GM21447 (cell line): ENCODE data around the gene CFAP99.
A peak's percentile ranks its signal among the peaks of the same experiment; 100 is the strongest.

Experiments
- ATAC-seq: cut with Tn5 transposase; IDR thresholded peaks from one replicate; pipeline ENCODE4 v1.9.1; 2021; ENCODE audit not compliant: unreplicated experiment

CFAP99 gene

DNA sequence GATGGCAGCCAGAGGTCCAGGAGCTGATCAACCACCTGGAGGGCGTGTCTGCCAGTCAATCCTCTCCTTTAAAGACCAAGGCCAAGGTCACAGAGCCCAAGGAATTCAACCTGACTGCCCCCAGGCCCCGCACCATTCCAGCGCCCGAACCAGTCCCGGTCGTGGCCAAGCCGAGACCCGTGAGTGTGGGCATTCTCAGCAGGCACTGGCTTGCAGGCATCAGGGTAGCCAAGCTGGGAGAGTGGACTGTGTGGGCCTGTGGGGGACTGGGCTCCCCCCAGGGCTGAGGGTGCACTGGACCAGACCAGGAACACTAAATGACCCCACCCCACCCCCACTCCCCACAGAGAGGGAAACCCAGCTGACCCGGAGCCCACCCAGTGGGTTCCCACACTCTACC lies 26.4 kb downstream of the CFAP99 start:
- no peak for ATAC-seq

DNA sequence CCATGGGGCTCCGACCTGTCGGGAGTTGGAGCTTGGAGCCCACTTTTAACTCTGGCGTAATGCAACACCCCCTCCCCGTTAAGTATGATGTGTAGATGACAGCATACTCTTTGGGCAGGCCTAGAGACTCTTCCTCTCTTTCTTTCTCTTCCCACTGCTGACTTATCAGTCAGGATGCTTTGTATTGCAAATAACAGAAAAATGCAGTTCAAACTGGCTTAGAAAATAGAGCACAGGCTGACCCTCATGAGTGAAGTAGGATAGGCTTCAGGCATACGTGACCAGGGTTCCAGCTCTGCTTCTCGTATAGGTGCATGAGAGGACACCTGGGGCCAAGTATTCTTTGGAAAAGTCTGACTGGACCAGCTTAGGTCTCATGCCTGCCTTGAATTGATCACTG lies 26.8 kb downstream of the CFAP99 start:
- ATAC-seq: no peak

GRCh38 chr4:2446656-2447564 lies 28.2 kb downstream of the CFAP99 start:
- no peak for ATAC-seq

DNA sequence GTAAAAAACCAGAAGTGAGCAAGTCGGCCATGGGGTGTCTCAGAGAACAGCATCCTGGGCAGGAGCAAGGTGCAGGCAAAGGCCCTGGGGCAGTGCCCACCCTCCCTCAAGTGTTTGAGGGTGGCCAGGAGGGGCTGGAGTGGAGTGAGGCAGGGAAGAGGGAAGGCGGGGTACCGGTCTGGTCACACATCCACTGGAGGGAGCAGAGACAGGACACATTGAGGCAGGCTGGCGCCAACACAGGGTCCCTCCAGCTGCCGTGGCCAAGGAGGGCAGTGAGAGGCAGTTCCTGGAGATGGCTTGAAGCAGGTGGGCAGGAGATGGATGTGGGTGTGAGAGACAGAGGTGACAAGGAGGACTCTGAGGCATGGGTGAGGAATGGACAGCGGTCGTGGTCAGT lies 29.8 kb downstream of the CFAP99 start:
- ATAC-seq: no peak

DNA sequence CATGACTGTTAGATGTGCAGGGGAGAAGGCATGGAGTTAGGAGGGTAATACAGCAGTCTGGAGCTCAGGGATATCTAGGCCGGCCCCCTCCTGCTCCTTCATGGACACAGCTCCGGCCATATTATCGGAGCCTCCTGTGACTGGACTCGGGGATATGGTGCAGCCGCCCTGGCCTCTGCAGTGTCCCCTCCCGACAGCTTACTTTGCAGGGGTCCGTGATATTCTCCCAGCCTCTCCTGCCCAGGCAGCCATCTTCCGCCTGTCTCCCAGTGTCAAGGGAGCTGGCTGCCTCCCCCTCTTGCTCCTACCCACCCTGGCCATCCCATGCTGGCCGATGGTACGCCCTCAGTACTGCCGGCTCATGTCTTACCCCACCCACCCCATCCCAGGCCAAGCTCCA lies 30.3 kb downstream of the CFAP99 start:
- ATAC-seq: no peak

DNA sequence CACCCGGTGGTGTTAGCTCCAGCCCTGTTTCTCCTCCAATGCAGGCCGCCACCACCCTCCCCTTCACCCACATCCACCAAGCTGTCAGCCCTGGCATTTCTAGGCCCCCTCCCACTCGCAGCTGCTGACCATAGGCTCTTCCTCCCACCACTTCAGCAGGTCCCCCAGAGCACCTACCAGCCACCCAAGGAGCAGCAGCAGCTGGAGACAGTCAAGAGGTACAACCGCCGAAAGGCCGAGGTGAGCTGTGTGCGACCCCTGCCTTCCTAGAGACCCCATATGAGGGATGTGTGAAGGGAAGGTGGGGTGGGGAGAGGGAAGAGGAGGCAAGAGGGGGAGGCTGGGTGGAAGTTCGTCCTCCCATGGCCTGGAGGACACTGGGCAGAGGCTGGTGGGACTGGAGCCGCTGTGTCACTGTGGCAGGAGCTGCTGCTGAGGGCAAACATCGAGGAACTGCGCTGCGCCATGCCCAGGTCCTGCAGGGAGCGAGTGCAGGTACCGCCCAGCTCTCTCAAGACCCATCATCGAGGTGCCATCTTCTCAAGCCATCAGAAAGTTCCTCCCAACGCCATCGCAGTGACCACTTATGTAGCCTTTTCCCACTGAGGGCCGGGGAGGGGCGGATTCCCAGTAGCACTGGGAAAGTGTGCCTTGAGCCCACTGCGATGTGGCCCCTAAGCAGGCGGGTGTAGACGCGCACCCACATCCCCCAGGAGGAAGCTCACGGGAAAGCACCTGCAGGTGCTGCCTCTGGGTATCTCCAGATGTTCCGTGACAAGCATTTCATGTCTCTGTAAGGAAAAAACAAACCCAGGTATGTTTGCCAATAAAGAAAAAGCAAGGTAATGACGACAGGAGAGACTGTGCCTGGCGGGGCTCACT lies 31.0 kb downstream of the CFAP99 start:
- no peak for ATAC-seq

DNA sequence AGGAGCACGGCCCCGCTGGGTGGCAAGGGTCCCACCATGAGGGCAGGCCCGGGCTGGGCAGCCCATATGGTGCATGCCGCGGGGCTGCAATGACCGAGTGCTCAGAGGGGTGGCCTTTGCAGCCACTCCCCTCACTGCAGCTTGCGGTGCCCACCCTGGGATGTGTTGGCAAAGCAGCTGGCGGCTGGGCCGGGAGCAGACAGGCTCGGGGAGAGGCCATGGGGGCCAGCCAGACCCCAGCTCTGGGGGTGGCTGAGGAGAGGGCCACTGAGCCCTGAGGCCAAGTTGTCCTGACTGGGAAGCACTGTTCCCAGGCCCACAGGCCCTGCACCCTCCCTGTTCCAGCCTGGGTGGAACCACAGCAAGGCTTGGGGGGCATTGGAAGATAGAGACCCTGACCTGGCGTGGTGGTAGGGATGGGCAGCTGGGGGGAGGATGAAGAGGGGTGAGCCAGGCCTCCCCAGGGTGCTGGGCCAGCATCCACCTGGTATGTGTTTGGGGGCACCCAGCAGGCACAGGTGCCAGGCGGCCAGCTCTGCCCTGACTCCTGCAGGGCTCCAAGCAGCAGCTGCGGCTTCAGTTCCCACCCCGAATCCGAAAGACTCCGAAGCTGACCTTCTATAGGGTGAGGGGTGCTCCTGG lies 31.8 kb downstream of the CFAP99 start:
- ATAC-seq: no peak

DNA sequence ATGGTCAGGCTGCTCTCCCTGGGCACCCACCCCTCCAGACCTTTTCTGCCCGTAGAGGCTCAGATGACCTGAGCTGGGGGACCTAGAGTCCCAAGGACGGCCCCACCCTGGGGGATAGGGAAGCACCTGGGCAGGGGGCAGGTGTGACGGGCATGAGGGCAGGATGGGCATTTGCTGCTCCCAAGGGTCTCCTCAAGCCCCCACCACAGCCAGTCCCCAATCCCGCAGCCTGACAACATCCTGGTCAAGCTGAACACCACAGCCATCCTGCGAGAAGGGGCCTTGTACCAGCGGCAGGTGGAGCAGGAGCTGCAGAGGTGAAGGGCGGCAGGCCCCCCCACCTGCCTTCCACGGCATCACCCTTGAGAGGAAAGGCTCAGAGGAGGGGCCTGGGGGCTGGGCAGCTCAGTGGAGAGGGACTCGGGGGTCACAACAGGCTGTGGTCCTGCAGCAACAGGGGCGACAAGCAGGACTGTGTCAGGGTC lies 32.3 kb downstream of the CFAP99 start:
- ATAC-seq: no peak

- no peak for ATAC-seq
These were observed 33.3 kb downstream of the CFAP99 start for GRCh38 chr4:2451821-2452785.

DNA sequence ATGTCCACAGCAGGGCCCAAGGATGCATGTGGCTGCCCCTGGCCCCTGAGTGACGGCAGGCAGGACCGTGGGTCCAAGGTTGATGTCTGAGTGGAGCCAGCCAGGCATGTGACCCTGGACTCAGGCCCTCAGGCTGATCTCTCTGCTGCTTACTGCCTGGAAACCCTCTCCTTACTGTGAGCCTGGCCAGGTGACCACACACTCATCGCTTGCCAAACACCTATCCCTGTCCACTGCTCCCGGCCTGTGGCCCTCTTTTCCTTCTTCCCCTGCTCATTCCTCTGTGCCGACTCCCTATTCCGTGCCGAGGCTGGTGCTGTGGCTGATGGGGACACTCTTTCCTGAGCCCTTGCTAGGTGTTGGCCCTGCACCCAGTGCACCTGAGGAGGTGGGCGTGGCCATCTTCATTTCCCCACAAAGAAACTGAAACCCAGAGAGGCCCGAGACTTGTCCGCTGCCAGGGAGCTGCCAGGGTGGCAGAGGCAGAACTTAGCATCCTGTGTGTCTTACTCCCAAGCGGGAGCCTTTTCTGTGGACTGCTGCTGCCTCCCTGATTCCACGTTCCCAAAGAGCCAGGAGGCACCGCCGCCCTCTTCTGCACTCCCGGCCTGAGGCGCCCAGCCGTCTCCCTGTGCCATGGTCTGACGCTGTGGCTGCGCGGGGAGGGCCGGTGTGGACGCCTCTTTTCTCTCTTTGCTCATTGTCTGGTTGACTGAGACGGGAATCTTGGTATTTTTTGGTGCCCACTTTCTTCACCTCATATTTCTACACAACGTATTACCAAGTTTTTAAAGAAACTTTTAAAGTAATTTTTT lies 38.9 kb downstream of the CFAP99 start:
- ATAC-seq: no peak

- ATAC-seq: no peak
These were observed 40.1 kb downstream of the CFAP99 start for GRCh38 chr4:2458546-2459491.

DNA sequence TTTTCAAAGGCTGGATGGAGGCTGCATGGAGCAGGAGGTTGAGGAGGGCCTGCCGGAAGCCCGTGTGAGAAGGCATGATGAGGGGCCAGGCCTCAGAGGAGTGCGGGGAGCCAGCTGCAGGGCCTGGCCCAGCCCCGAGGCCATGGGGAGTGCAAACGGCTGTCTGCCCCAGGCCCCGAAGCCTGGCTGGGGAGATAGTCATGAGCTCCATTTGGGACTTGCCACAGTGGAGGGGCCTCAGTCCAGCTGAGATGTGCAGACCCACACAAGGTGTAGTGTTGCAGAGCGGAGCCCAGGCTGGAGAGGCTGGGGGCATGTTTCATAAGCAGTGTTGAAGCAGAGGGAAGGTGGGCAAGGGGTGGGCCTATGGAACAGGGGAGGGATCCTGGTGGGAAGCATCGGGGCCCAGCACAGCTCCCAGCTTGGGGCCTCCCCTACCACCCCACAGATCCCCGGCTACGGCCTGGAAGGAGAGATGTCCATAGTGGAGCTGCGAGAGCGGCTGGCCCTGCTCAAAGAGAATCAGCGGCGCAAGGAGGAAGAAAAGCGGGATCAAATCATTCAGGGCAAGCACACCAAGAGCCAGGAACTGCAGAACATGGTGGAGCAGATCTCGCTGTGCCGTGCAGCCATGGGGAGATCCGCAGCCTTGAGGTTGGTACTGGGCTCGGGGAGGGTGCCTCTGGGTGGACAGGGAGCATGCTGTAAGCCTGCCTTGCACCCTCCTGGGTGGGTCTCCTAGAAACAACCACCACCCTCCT lies 41.0 kb downstream of the CFAP99 start:
- ATAC-seq: no peak

DNA sequence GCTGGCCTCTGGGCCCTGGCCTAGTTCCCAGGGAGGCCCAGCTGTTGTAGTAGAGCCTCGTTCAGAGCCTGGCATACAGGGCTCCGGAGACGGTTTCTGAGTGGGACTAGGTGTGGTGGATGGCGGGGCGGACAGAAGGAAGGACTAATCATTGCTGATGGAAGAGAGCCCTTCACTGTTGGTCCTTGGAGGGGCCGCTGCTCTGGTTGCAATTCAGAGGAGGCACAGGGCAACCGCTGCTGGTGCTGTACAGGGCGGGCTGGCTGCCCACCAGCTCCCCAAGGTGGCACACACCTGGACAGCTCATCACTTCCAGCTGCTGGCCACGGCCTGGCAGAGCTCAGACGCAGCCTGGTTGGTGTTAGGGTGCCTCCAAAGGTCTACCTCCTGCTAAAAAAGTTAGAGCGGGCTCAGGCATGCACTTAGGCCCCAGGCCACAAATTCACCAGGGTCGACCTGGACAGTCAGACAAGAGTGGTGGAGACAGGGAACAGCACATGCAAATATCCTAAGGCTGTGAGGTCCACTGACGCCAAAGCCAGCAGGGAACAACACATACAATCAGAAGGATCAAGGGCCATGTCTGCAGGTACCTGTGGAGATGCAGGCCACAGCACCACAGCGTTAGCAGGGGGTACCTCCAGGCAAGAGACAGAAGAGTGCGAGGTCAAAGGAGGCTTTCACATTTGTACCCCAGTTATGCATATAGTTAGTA lies 42.6 kb downstream of the CFAP99 start:
- no peak for ATAC-seq

DNA sequence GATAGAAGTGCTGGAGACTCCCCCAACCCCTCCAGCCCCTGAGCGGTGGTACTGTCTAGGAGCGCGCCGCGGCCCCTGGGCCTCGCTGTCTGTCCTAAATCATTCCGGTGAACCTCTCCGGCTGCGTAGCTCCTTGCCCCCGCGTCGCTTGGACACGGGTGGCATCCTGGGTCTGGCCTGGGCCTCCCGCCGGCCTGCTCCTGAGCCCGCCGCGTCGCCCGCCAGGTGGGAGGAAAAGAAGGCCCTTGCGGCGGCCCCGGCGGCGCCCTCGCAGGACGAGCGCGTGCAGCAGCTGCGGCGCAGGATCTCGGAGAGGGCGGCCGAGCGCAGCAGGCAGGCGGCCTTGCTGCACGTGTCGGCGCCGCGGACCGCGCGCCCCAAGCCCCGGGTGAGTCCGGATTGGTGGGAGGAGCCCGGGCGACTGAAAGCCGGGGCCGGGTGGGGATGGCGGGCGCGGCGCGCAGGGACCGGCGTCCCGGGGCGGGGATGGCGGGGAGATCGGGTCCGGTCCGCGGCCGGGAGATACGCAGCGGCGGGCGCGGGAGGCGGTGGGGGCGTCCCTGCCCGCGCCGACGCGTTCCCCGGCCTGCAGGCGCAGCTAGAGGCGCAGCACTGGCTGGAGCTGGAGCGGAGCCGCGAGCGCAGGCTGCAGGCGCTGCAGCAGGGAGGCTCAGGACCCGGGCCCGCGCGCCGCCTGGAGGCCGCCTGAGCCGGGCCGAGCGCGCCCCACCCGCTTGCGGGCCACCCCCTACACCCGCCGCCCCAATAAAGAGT lies 43.6 kb downstream of the CFAP99 start:
- ATAC-seq: peak; percentile 68

DNA sequence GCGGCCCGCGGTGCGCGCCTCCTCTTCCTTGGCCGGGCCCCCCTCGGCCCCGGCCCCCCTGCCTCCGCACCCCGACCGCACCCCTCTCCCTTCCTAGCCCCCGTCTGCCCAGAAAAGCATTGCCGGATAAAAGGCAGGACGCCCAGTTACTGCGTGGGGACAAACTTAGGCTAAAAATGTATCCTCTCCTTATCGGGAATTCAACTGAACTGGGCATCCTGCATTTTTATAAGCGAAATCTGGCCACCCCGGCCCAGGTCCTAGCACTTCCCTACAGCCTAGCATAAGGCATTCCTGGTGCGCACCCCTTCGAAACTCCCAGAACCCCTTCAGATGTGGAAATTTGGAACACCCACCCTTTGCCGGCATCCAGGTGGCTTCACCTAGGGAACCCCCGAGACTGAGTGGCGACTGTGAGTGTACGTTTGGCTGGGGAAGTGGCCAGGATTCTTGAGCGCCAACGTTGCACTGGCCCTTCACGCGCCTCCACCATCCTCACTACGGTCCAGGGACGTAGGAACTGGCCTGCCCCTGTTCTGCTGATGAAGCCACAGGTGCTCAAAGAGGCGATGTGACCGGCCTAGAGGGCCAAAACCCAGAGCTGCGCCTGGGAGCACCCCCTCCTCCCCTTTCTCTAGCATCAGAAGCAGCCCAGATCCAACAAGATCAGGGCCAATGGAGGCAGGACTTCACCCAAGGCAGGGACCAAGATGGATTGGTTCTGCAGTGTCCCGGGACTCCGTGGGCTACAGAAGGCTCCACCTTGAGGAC lies 44.4 kb downstream of the CFAP99 start:
- no peak for ATAC-seq
